GM21423 (cell line): ENCODE results near the gene ATP8A2.

Source experiments
- ATAC-seq: cut with Tn5 transposase; IDR thresholded peaks from one replicate; pipeline ENCODE4 v1.9.1; 2021; ENCODE audit warnings: mild to moderate bottlenecking, moderate library complexity; ENCODE audit not compliant: unreplicated experiment

Gene ATP8A2

DNA sequence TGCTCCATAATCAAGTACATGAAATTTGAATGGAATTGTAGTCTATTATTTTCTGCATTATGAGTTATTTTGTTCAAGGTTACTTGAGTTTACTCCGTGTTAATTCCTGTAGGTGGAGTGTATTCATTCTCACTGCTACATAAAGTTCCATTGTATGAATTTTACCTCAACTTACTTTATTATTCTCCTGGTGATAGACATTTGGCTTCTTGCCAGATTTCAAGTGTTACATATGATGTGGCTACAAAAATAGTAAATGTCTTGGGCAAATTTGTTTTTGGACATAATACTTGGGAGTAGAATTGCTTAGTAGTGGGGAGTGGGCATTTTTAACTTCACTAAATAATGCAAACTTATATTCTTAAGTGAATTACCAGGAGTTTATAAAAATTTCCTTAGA lies 351.1 kb downstream of the ATP8A2 start:
- ATAC-seq = no peak

DNA sequence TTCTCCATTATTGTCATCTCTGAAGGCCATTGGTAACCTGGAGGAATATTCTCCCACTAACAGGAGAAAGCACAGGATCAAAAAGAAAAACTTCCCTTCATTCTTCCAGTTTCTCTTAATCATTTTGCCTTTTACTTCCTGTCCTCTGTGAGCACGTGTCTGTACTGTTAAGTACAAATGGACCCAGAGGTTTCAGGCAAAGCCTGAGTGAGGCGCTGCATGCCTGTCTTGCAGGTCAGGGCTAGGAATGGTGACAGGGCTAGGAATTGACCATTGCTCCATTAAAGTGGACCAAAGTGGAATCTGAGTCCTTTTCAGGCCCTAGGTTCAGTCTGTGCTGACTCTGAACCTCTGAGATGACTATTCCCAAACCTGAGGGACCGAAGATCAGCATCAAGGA lies 353.3 kb downstream of the ATP8A2 start:
- ATAC-seq = no peak

DNA sequence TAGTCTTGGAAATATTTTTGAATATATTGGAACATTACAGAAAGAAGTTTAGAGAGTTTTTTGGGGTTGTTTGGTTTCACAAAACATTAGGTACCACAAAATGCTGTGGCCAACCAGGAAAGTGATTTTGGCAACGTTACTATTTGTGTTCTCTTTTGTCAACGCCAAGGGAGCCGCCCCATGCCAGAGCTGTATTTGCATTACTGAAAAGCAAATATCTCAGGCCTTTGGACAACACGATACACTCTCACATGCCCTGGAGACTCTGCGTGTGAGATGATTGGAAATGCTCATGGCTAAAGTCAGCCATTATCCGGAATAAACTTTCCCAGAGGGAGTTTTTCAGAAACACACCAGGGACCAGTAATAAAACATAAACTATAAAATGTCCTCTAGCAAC lies 355.5 kb downstream of the ATP8A2 start:
- no peak for ATAC-seq

DNA sequence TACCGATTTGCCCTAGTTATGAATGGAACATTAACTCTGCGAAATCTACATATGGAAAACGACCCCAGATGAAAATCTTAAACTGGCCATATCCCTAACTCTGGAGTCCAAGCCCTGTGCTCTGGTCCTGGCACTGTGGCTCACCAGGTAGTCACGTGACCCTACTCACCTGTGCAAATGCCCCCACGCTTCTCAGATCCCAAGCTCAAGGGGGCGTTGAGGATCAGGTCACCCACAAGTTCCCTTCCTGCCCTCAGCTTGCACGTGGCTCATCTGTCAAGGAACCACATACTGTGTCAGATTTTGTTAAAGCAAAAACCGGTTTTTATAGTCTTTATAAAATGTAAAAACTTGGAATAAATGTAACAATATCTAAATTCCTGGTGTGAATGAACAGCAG lies 356.0 kb downstream of the ATP8A2 start:
- ATAC-seq = no peak

DNA sequence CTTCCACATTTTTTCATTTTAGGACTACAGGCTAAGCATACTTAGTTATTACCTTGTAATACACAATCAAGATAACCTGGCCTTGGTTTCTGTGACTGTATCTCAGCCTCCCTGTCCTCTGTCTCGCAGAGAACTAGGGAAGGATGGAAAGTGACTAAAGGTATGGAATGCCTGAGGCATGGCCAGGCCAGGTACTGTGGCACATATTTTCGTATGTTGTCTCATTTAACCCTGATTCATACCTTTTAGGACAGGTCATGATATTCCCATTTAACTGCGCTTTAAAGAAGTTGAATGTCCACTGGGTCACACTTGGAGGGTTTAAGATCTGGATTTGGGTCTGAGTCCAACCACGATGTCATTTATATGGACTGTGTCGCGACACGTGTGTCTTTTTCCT lies 357.4 kb downstream of the ATP8A2 start:
- ATAC-seq = no peak

DNA sequence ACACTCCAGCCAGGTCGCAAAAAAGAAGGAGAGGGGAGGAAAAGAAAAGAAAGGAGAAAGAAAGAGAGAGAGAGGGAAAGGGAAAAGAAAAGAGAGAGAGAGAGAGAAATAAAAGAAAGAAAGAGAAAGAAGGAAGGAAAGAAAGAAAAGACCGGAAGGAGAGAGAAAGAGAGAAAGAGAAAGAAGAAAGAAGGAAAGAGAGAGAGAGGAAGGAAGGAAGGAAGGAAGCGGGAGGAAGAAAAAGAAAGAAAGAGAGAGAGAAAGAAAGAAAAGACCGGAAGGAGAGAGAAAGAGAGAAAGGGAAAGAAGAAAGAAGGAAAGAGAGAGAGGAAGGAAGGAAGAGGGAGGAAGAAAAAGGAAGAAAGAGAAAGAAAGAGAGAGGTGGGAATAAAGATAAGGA lies 359.3 kb downstream of the ATP8A2 start:
- ATAC-seq = no peak

DNA sequence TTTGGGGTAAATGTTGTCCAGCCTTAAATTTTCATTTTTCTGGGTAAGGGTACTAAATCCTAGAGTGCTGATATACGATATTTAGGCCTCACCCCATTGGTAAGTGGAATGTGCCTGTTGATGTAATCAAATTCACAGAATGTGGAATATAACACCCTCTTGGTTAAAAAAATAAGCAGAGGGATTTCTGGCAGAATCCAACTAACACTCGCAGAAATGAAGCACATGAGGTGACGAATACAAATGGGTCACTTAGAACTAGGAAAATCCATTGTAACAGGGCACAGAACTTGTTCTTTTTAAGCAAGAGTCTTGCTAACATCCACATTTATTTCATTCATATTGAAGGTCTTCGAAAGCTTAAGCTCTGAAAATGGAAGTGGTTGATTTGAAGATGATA lies 359.8 kb downstream of the ATP8A2 start:
- no peak for ATAC-seq

DNA sequence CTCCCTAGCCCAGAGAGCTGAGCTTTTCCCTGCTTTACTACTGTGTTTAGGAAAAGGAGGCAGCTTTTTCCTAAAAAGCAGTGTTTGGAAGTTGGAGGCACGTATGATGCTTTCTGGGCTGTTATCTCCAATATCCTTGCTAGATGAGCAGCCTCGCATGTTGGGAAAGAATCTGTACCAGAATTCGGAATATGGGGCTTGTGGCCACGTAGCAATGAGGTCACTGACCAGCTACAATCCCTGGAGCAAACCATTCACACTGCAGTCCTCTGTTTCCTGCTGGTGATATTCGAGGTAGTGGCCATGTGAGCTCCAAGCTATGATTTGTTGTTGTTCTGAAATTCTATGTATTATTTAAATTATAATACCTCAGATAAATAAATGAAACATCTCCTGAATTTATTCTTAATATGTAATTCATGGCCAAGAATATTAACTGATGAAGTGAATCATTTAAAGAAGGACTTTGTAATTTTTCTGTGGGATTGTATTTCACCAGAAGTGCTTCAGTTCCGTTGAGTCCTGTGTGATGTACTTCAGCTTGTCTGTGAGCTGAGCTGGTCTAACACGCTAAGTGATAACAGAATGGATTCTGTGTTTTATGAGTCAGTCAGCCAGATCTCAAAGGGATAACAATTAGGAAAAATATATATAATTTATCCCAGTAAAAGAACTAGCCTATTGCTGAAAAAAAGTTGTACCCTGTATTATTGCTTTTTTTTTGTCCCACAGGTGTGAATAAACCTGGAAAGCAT lies 360.5 kb downstream of the ATP8A2 start:
- no peak for ATAC-seq

DNA sequence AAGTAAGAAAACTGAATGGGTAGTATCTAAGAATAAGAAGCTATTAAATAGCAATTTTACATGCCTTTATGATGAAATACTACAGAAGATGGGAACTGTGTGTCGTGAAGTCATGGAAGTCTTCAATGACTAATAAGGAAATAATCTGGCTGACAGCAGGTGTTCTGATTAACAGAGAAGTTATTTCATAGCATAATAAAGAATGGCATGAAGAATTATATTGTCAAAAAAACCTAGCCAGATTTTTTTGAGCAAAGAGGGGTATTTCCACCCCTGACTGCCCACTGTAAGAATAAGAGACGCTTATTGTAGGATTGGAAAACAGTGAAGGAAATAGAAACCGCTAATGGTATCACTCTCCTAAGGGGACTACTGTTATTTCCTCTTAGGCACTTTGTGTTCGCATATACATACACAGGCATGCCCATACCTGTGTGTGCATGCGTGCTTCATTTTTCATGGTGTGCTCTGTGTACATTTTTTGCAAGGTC lies 361.3 kb downstream of the ATP8A2 start:
- ATAC-seq = no peak

DNA sequence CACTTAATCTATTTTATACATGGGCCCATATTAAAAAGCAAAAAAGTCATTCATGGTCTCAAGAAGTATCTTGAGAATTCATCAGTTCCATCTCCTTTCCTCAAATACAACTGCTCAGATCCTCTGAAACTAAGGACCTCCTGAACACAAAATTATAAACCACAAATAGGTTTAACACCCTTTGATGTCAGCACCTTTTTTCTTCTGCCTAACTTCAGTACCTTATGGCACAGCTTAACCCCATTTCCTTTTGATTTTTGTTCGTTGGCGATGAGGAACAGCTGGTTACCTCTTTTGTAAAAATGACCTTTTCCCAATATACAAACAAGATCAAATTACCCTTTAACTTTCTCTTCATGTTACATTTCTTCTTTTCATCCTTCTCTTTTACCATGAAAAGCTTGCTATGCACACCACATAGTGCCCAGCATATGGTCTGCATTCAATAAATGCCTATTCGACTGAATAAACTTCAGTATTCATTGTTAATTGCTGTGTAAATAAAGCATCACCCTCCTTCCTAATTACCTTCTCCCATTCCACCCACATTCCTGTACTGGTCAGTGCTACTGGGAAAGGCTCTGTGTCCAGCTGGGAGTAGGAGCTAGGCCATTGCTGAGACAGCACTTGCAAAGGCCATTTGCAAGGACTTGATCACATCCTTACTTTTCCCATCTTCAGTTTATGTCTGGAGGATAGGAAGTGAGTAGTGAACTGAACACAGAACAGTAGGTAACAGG lies 362.1 kb downstream of the ATP8A2 start:
- no peak for ATAC-seq

DNA sequence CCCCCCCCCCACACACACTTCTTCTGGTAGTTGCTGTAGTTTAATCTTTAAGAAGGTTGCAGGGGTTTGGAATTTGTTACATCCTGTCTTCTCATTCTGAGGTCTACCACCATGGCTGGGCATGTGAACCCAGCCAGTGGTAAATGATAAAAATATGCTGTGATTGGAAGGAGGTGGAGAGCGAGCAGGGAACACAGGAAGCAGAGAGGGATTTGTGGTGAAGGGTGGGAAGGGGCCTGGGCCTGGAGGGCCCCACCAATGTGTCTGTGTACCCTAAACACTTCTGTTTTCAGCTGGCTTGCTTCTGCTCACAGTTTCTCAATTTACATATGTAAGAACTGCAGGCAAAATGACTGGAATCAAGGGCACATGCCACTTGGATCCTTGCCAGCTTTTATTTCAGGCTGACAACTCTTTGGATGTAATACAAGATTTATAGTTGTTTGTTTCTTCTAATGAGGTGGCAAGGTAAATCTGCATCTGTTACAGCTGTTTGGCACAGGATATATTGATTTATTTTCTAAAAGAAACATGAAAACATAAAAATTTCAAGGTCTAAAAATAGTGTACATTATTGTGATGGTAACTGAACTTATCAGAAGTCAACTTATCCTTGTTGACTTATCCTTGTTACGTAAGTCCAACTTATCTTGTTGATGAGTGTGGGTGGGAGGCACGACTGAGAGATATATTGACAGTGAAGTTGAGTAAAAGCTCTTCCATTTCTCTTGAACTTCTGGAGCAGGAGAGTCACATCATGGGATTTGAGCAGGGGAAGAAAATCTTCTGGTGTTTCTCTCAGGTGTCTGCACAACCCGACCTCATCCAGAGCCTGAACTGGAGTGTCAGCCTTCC lies 366.8 kb downstream of the ATP8A2 start:
- no peak for ATAC-seq

DNA sequence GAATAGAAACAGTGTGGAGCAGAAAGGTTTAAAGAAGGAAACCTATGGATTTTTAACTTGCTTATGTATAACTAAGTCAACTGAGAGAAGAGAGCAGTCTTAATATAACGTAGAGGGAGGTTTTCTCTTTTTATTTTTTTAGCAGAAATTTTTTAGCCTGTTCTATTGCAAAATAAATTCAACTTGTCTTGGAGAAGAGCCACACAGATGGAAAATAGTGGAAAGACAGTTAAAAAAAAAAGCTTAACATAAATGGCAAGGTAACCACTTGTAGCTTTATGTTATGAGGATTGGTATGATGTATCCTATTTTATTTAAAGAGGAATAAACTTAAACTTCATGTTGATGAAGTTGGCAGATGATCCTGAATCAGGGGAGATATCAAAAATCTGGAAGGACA lies 367.6 kb downstream of the ATP8A2 start:
- no peak for ATAC-seq

DNA sequence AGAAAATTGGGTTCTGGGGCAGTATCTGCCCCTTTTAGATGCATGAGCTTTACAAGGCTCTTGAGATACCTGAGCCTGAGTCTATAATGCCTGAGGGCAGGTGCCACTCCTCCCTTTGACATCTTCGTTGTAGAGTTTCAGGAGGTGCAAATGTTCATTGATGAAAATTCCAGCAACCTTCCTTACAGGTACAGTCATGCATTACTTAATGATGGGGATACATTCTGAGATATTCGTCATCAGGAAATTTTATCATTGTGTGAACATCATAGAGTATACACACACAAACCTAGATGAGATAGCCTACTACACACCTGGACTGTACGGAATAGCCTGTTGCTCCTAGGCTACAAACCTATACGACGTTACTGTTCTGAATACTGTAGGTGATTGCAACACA lies 370.0 kb downstream of the ATP8A2 start:
- no peak for ATAC-seq

DNA sequence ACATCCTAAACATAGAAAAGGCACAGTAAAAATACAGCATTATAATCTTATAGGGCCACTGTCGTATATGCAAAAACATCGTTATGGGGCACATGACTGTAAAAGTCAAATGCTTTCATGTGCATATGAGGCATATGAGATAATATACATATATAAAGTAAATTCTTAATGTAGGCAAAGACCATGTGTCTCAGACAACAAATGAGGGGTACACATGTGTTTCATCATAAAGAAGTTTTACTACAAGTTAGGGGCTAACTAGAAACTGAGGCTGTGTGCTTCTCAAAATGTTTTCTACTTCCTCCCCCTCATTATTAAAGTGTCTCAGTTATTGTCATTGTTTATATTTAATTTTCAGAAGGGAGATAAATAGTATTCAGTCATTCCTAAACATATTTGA lies 370.4 kb downstream of the ATP8A2 start:
- ATAC-seq = no peak

DNA sequence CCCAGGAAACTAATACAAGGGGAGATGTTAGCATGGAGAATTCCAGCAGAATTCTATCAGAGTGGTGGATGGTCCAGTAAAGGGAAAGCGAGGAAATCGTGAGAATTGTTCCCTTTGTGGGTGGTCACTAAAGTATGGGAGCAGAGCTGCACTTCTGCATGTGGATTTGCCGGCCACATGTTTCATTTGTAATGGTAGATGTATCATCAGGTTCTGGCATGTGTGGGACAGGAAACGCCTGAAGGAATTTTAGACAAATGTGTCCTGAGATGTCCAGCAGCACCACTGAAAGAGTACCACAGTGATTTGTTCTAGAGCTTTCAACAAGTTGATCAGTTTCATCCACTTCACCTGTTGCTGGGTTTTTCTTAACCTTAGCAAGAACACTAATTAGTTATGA lies 371.6 kb downstream of the ATP8A2 start:
- no peak for ATAC-seq

DNA sequence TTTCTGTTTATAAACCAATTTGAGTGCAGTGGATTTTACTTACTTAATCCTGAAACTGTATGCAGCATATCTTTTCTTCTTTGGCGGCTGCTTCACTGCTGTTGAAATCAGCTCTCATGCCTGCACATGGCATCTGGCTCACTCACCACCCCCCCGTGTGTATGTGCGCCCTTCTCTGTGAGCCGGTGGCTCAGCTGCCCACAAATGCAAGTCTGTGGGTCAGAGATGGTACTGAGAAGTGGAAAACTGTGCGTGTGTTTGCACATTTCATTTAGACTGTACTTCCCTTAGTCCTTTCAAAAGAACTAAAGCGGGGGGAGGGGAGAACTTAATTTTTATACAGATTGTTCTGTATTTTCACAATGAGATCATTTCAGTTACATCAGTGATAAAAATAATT lies 372.4 kb downstream of the ATP8A2 start:
- no peak for ATAC-seq

DNA sequence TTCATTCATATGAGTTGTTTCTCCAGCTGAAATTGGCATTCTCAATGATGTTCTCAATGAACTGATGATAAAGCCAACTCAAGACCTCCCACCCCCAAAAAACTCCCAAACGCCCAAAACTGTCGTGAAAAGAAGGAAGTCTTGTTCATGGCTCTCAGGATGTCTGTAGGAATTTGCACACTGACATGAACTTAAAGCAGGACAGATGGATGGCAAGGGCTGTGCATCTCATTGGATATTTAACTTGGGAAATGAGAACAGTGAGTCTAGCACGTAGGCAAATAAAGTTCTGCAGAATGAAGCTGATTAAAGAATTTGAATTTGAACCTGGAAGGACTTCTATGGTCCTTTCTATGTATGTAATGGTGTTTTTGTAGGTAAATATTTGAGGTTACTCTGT lies 374.4 kb downstream of the ATP8A2 start:
- ATAC-seq = no peak

DNA sequence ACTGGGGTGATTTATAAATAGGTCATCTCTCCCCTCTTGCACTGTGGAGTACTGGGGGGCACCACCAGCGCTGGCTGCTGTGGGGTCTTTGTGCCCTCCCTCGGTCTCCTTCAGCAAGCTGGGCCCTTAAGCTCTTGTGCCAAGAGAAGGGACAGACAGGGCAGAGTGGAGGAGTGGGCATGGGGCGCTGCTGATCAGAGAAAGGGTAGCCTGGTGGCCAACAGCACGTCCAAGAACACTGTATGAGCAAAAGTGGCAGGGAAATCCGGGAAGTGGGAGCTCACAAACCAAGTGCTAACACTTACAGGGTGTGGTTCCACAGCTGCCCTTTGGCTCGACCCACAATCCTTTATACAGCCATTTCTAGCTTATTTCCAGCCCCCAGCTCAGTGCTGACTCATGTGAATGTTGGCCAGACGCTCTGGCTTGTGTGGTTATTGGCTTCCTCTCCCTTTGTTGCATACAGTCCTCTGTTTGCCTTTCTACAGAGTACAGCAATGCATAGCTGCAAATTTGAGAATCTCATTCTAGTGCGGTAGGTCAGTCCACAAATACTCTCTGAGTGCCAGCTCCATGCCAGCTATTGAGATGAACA lies 381.3 kb downstream of the ATP8A2 start:
- no peak for ATAC-seq

DNA sequence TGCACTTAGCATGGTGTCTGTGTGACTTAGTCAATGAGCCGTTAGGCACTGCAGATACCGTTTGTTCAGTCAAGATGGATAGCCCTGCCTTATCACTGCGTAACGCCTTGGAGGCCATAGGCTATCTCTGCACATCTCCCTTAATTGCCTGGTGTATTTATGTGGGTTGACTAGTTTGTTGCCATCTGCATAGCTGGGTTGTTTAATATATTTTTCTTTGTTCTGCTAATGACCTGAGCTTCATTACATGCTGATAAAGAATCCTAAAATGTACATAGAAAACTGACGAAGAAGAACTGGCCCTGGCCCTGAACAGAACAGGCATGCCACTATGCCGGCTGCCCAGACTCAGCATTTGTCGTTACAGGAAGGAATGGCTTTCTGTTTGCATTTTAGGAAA lies 382.2 kb downstream of the ATP8A2 start:
- ATAC-seq = no peak

DNA sequence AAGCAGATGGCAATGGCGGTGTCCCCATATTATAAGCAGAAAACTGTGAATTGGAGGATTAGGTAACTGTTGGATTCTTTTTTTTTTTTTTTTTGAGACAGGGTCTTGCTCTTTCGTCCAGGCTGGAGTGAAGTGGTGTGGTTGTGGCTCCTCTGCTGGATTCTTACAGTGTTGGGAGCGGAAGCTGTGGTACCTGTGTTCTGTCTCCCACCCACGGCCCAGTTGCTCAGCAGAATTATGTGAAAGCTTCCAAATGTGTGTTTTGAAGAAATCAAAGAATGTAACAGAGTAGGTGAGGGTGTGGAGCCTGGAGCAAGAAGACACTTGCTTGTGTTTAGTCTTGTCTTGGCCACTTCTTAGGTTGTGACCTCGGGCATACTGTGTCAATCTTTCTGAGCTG lies 384.5 kb downstream of the ATP8A2 start:
- no peak for ATAC-seq

DNA sequence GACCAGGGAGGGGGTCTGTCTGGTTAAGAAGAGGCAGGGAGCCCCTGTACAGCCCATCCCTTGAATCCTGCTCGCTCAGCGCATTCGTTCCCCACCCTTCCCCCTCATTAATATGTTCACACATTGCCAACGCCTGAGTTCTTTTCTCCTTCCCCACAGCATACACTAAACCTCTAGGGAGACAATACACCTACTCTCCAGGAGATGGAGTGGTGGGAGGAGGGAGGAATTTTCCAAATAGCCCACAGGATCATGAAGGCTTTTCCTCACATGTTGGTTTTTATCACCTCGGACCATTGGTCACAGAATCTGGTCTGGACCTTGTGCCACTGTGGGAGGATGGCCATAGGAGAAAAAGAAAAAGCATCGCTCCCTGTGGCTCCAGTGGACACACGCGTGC lies 385.1 kb downstream of the ATP8A2 start:
- no peak for ATAC-seq
